ENCODE results near the gene ETF1. TPM values are rescaled to one million over a fixed set of nuclear protein-coding genes. Genes with fewer than 3 reads are reported as not detected.

ETF1 gene
- total RNA-seq, 4 donors from 2014 or later, result 65.2 to 132 (median 103) TPM

GRCh38 chr5:138557677-138558076, 14.6 kb upstream of the ETF1 start:
- WGBS, 2 donors, result 77 to 82% methylated on average over 2 of the region's 2 CpGs

GRCh38 chr5:138554143-138554542, 11.1 kb upstream of the ETF1 start:
- Histone ChIP-seq H3K9me3 (no peaks in the 10 kb centered on the region), H3K27me3 (no peaks in the 10 kb centered on the region), H3K4me3 (no peak overlapping the region), H3K4me1 (peaks cover 0 to 2% (median 0%) of the 10 kb centered on the region in 3 donors), H3K27ac (no peak overlapping the region), H3K36me3 (peaks cover 19 to 65% (median 34%) of the 10 kb centered on the region in 3 donors)
- no peak for DNase-seq
- 88 to 89% methylated on average over 1 of the region's 1 CpG for WGBS, 2 donors
- TF ChIP-seq POLR2A (IDR thresholded peaks at IDR 0.05) (no peak), CTCF (IDR thresholded peaks at IDR 0.05) (no peak)
- intact Hi-C loops (cut with DNase I), result no loop called here

More at GRCh38 chr5:138557677-138558076, 14.6 kb upstream of the ETF1 start:
- Histone ChIP-seq H3K36me3 (peaks cover 19 to 100% (median 48%) of the 10 kb centered on the region in 3 donors), H3K27me3 (no peaks in the 10 kb centered on the region), H3K4me3 (no peak overlapping the region), H3K27ac (no peak overlapping the region), H3K4me1 (peaks cover 0 to 27% (median 6%) of the 10 kb centered on the region in 3 donors), H3K9me3 (no peaks in the 10 kb centered on the region)
- TF ChIP-seq CTCF (IDR thresholded peaks at IDR 0.05) (no peak), POLR2A (IDR thresholded peaks at IDR 0.05) (no peak)
- no peak for DNase-seq
- intact Hi-C loops (cut with DNase I), result no loop called here

- Histone ChIP-seq H3K4me3 (no peak overlapping the region), H3K4me1 (peaks cover 0 to under 1% (median 0%) of the 10 kb centered on the region in 3 donors), H3K27me3 (no peaks in the 10 kb centered on the region), H3K9me3 (no peaks in the 10 kb centered on the region), H3K36me3 (peaks cover 19 to 59% (median 28%) of the 10 kb centered on the region in 3 donors), H3K27ac (no peak overlapping the region)
- no peak for DNase-seq
- TF ChIP-seq POLR2A (IDR thresholded peaks at IDR 0.05) (no peak), CTCF (IDR thresholded peaks at IDR 0.05) (no peak)
- intact Hi-C loops (cut with DNase I), result no loop called here
- WGBS, 2 donors, result 85 to 89% methylated on average over 5 of the region's 5 CpGs
These were observed 10.5 kb upstream of the ETF1 start for GRCh38 chr5:138553437-138554095.

- DNase-seq, result no peak
- TF ChIP-seq CTCF (IDR thresholded peaks at IDR 0.05), result no peak
- no peak for TF ChIP-seq POLR2A (IDR thresholded peaks at IDR 0.05)
- no peaks in the 10 kb centered on the region for H3K9me3 ChIP-seq
- intact Hi-C loops (cut with DNase I), result no loop called here
- 72 to 95% methylated on average over 3 to 4 of the region's 4 CpGs for WGBS, 2 donors
- H3K4me3 ChIP-seq, result no peak overlapping the region
- H3K36me3 ChIP-seq, result peaks cover 19 to 50% (median 23%) of the 10 kb centered on the region in 3 donors
- H3K27ac ChIP-seq, result no peak overlapping the region
- no peaks in the 10 kb centered on the region for H3K27me3 ChIP-seq
- H3K4me1 ChIP-seq, result peaks cover 0 to 9% (median 0%) of the 10 kb centered on the region in 3 donors
These were observed 9.6 kb upstream of the ETF1 start for GRCh38 chr5:138552657-138553056.

- no peak for TF ChIP-seq CTCF (IDR thresholded peaks at IDR 0.05)
- no peak for TF ChIP-seq POLR2A (IDR thresholded peaks at IDR 0.05)
- Histone ChIP-seq H3K4me3 (no peak overlapping the region), H3K36me3 (peaks cover 0 to 18% (median 0%) of the 10 kb centered on the region in 3 donors), H3K27ac (no peak overlapping the region), H3K27me3 (no peaks in the 10 kb centered on the region), H3K4me1 (peaks cover 11 to 41% (median 20%) of the 10 kb centered on the region in 3 donors), H3K9me3 (no peaks in the 10 kb centered on the region)
- 87 to 92% methylated on average over 5 of the region's 5 CpGs for WGBS, 2 donors
- intact Hi-C loops (cut with DNase I), result loop anchor here (10.0 kb wide), 1 partner anchor 85 kb away; the partner anchor contains the start of gene EGR1
- DNase-seq, result no peak
These were observed 6.4 kb upstream of the ETF1 start for GRCh38 chr5:138549414-138549813.
